ENCODE data around the gene RRAS.
A peak's percentile ranks its signal among the peaks of the same experiment; 100 is the strongest.

RRAS gene

DNA sequence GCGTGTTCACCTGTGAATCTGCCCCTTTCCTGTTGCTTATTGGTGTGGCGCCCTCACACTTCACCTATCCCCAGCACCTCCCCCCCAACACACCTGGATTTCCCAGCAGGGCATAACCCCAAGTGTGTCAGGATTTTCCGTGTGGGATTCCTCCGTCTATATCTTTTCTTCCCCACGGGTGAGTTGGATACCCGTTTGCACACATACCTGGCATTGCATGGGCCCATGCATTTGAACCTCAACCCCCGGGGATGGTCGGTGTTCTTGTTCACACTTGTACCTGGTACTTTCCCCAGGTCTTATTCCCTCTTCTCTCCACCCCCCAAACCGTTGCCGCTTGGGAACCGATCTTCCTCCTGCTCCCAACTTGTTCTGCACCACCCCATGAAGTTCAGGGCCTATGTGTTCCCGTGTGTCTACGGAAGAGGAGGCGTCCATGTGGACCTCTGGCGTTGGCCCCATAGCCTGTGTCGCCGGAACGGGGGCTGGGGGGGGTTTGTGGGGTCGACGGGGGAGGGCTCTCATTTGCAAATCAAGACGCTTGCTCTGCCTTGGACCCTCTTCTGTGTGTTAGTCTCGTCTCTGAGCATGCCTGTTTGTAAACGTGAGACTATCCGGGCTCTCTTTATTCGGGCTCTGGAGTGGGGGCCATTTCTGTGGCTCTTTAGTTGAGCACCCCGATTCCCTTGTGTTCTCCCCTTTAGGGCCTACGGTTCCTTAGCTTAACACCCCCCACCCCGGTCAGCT lies 47.3 kb downstream of the RRAS start:
- DNase-seq (ENCODE audit: low spot score): peak; percentile 60
- in situ Hi-C loops (cut with MboI; ENCODE audit: low pct_unique_long_range_greater_than_20kb, low sequenced_read_pairs, unreplicated experiment): no loop called here
- TF ChIP-seq, protein P1, sequence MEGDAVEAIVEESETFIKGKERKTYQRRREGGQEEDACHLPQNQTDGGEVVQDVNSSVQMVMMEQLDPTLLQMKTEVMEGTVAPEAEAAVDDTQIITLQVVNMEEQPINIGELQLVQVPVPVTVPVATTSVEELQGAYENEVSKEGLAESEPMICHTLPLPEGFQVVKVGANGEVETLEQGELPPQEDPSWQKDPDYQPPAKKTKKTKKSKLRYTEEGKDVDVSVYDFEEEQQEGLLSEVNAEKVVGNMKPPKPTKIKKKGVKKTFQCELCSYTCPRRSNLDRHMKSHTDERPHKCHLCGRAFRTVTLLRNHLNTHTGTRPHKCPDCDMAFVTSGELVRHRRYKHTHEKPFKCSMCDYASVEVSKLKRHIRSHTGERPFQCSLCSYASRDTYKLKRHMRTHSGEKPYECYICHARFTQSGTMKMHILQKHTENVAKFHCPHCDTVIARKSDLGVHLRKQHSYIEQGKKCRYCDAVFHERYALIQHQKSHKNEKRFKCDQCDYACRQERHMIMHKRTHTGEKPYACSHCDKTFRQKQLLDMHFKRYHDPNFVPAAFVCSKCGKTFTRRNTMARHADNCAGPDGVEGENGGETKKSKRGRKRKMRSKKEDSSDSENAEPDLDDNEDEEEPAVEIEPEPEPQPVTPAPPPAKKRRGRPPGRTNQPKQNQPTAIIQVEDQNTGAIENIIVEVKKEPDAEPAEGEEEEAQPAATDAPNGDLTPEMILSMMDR (IDR thresholded peaks at IDR 0.05; ENCODE audit: extremely low read depth, insufficient read depth, missing control alignments): no peak

DNA sequence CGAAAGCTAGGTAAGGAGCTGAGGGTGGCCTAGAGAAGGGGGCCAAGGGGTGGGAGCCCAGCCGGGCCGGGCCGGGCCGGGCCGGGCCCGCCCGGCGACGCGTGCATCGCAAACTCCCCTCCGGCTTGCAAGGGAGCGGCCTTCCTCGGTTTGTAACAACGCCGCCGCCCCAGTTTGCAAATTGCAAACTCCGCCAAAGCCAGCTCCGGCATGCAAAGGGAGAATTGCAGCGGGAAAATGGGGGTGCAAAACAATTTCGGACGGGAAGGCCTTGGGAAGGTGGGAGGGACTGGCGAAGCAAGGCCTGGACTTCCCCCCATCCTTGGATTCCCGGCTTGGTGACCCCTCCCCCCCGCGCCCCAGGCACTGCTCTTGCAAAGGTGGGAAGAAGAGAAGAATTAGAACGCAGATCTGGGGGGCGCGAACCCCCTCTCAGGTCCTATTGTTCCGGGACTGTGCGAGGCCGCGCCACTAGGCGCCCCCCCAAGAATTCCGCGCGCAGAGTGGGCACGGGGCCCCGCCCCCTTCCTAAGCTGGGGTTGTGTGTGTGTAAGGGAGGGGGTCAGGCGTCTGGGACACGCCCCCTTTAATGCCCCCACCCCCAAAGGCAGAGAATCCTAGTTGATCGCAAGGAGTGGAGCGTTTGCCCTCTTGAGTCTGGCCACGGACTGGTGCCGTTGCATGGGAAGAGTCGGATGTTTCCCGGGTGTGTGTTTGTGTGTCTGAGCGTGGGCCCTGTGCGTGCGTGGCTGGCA lies 48.0 kb downstream of the RRAS start:
- DNase-seq (ENCODE audit: low spot score): peak; percentile 48
- in situ Hi-C loops (cut with MboI; ENCODE audit: low pct_unique_long_range_greater_than_20kb, low sequenced_read_pairs, unreplicated experiment): no loop called here
- TF ChIP-seq, protein P1 (IDR thresholded peaks at IDR 0.05; ENCODE audit: extremely low read depth, insufficient read depth, missing control alignments): no peak

DNA sequence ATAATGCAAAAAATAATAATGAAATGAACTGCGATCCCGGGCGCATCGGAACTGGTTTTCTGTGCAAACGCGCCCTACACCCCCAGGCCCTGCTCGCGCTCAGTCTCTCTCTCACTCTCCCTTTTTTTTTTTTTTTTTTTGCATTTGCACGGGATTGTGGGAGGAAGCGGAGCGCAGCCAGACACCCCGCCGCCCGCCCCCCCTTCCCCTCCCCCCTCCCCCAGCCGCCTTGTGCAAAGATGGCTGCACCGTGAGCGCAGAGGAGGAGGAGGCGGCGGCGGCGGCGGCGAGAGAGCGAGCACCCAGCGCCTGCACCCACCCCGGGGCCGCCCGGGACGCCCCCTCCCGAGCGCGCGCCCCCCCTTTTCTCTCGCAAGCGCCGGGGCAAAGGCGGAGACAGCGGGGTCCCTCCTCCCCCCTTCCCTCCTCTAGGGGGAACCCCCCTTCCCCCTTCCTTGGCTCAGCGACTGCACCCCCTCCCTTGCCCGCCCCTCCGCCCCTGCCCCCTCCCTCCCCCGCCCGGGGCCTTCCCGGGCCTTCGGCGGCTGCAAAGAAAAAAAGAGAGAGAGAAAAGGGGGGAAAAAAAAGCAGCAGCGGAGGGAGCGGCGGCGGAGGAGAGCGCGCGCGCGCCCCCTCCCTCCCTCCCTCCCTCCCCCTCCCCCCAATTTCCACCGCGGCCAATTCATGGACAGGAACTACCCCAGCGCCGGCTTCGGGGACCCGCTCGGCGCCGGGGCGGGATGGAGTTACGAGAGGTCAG lies 48.8 kb downstream of the RRAS start, which contains the start of gene PRR12:
Gene PRR12, plus strand, starts transcription at position 212 of the 760 bp plus-strand sequence. Its CDS starts 473 bp downstream, at position 685.
- in situ Hi-C loops (cut with MboI; ENCODE audit: low pct_unique_long_range_greater_than_20kb, low sequenced_read_pairs, unreplicated experiment): no loop called here

DNA sequence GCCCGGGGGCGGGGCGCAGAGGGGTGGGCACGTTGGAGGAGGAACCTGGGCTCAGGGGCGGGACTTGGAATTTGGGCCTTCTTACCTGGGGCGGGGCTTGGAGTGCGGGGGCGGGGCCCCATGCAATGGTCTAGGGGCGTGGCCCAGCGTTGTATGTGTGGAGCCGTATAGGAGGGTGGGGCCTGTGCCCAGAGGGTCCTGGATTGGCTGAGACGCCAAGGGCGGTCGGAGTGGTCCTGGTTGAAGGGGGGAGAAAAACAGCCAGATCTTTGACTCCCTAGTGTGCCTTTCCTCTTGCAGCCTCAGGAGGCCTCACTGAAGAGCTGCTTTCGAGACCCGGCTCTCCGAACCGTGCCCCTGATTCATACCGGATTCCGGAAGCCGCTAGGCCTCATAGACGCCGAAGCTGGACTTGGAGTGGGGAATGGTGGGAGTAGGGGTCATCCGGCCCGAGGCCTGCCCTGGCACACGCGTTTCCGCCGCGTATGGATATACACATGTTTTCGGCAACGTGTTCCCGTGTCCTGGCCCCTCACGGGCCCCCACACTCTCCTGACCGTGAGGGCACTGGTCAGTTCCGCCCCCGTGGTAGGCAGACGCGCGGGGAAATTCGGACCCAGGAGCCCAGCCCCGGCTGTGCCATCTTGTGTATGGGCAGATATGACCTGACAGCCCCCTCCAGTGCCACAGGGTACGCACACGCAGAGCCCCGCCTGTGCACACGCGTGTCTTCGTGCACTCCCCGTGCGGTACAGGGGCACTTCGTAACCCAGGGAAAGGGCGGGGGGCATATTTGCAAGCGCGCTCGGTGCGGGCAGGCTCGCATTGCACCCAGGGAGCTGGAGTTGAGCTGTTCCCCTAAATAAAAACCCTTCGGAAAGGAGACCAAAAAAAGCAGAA lies 49.6 kb downstream of the RRAS start:
- TF ChIP-seq, protein P1 (IDR thresholded peaks at IDR 0.05; ENCODE audit: extremely low read depth, insufficient read depth, missing control alignments): no peak
- in situ Hi-C loops (cut with MboI; ENCODE audit: low pct_unique_long_range_greater_than_20kb, low sequenced_read_pairs, unreplicated experiment): no loop called here
- DNase-seq (ENCODE audit: low spot score): peak; percentile 94

More for the DNA sequence above, 48.8 kb downstream of the RRAS start, which contains the start of gene PRR12:
- TF ChIP-seq, protein P1 (IDR thresholded peaks at IDR 0.05; ENCODE audit: extremely low read depth, insufficient read depth, missing control alignments): no peak
- peak; percentile 91 for DNase-seq (ENCODE audit: low spot score)

DNA sequence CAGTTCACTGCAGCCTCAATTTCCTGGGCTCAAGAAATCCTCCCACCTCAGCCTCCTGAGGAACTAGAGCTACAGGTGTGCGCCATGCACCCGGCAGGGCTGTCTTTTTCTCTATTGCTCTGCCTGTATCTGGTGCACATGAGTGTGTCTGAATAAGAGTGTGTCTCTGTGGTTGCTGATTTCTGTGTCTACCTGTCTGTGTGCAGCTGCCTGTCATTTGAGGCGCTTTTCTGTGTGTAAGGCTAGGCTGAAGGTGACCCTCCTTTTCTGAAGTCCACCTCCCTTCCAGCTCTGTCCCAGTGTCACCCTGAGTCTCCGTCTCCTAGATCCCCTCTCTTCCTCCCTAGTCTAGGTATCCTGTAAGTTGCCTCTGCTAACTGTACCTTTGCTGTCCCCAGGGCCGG lies 50.4 kb downstream of the RRAS start:
- TF ChIP-seq, protein P1 (IDR thresholded peaks at IDR 0.05; ENCODE audit: extremely low read depth, insufficient read depth, missing control alignments): no peak
- in situ Hi-C loops (cut with MboI; ENCODE audit: low pct_unique_long_range_greater_than_20kb, low sequenced_read_pairs, unreplicated experiment): no loop called here
- DNase-seq (ENCODE audit: low spot score): no peak
